ENCODE results near the gene ASB8.
"Not testable (repeated sequence)": the region's sequence is repeated elsewhere in the genome, so short reads cannot be mapped to it uniquely, and the experiment has no call there.

Gene ASB8

GRCh38 chr12:48131517-48131916, 25.8 kb downstream of the ASB8 start:
- no peak for DNase-seq

GRCh38 chr12:48129376-48129775, 27.9 kb downstream of the ASB8 start:
- no peak for DNase-seq

GRCh38 chr12:48128800-48129199, 28.5 kb downstream of the ASB8 start:
- no peak for DNase-seq

GRCh38 chr12:48126953-48127630, 30.2 kb downstream of the ASB8 start:
- no peak for DNase-seq

- no peak for DNase-seq
These were observed 31.3 kb downstream of the ASB8 start for GRCh38 chr12:48125985-48126384.

- DNase-seq: not testable (repeated sequence)
These were observed 31.8 kb downstream of the ASB8 start for GRCh38 chr12:48125542-48125941.

GRCh38 chr12:48123169-48123568, 34.1 kb downstream of the ASB8 start:
- no peak for DNase-seq

- no peak for DNase-seq
These were observed 35.1 kb downstream of the ASB8 start for GRCh38 chr12:48122065-48122834.

GRCh38 chr12:48121522-48121921, 35.8 kb downstream of the ASB8 start:
- DNase-seq: no peak

GRCh38 chr12:48119834-48120195, 37.5 kb downstream of the ASB8 start:
- DNase-seq: no peak

- peak; percentile 78 for DNase-seq
These were observed 38.1 kb downstream of the ASB8 start, which contains the start of gene PFKM for GRCh38 chr12:48119078-48119833. Gene PFKM (plus strand): TSS chr12:48119364. CDS start chr12:48122775, 3,411 bp downstream.

GRCh38 chr12:48118284-48118871, 38.9 kb downstream of the ASB8 start:
- DNase-seq: no peak

- DNase-seq: no peak
These were observed 41.4 kb downstream of the ASB8 start for GRCh38 chr12:48115957-48116356.

GRCh38 chr12:48111312-48111693, 46.0 kb downstream of the ASB8 start:
- not testable (repeated sequence) for DNase-seq

GRCh38 chr12:48110691-48111311, 46.5 kb downstream of the ASB8 start:
- no peak for DNase-seq

GRCh38 chr12:48109424-48109823, 47.9 kb downstream of the ASB8 start:
- DNase-seq: no peak

- DNase-seq: no peak
These were observed 50.4 kb downstream of the ASB8 start for GRCh38 chr12:48106681-48107613.

- peak; percentile 82 for DNase-seq
These were observed 51.2 kb downstream of the ASB8 start, which contains the start of gene SENP1 for GRCh38 chr12:48105867-48106680. Gene SENP1 (minus strand): TSS chr12:48106079. CDS start chr12:48101472, 4,607 bp downstream.

- DNase-seq: no peak
These were observed 51.9 kb downstream of the ASB8 start for GRCh38 chr12:48105321-48105866.

GRCh38 chr12:48104531-48104930, 52.8 kb downstream of the ASB8 start:
- DNase-seq: no peak
